Peyer's patch (tissue), 4 donors: ENCODE measurements around the gene MAP1B.

Experiments used
- CTCF ChIP-seq, 6 experiments: fragments of 450-650 bp in 4 of 6; fragments of 200-600 bp in 2 of 6; sonication (generic) in 1 of 6; IDR thresholded peaks; one replicate each; pipeline ENCODE4 v1.5.1; 2017 to 2019; ENCODE audit warnings: antibody characterized with exemption in 6 of 6, mild to moderate bottlenecking in 3 of 6, moderate library complexity in 1 of 6
- POLR2A ChIP-seq, 2 donors: fragments of 450-650 bp; IDR thresholded peaks; one replicate each; pipeline ENCODE4 v1.5.1; 2017; ENCODE audit warnings: antibody characterized with exemption in 2 of 2, mild to moderate bottlenecking in 2 of 2, moderate library complexity in 2 of 2

GRCh38 chr5:72125941-72126620 is 18.8 kb downstream of the MAP1B start:
- TF ChIP-seq CTCF (IDR thresholded peaks at IDR 0.05) (no peak), POLR2A (IDR thresholded peaks at IDR 0.05) (no peak)
